OCI-LY1 (cell line): ENCODE measurements around the gene IDH2.

Experiments
- EZH2 ChIP-seq: fragments of 200-600 bp; sonication (generic), shearing (Covaris generic); IDR thresholded peaks from 2 replicates; pipeline ENCODE4 v1.8.0; 2017; ENCODE audit warnings: borderline replicate concordance, mixed run types, mild to moderate bottlenecking, antibody characterized with exemption, low read length, moderate library complexity, mixed read lengths
- TF ChIP-seq, protein P1 (sequence below): fragments of 200-600 bp; sonication (generic), shearing (Covaris generic); IDR thresholded peaks from 2 replicates; pipeline ENCODE4 v1.5.1; 2017; ENCODE audit warnings: mild to moderate bottlenecking, antibody characterized with exemption, low read length, moderate library complexity, mixed read lengths

DNA sequence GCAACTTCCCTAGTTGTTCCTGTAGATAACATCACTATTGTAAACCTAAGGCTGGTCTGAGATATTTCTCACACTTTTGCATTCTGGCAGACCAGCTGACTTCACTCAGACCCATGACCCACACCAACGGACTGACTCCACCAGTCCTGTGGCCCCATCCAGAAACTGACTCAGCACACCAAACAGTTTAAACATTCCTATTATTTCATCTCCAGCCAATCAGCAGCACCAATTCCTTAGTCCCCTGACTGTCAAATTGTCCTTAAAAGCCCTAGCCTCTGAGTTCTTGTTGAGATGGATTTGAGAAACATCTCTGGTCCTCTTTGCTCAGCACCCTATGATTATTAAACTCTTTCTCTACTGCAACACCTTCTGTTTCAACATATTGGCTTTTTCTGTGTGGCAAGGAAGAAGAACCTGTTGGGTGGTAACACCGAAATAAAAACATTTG, 12.2 kb upstream of the IDH2 start:
- TF ChIP-seq, protein P1, sequence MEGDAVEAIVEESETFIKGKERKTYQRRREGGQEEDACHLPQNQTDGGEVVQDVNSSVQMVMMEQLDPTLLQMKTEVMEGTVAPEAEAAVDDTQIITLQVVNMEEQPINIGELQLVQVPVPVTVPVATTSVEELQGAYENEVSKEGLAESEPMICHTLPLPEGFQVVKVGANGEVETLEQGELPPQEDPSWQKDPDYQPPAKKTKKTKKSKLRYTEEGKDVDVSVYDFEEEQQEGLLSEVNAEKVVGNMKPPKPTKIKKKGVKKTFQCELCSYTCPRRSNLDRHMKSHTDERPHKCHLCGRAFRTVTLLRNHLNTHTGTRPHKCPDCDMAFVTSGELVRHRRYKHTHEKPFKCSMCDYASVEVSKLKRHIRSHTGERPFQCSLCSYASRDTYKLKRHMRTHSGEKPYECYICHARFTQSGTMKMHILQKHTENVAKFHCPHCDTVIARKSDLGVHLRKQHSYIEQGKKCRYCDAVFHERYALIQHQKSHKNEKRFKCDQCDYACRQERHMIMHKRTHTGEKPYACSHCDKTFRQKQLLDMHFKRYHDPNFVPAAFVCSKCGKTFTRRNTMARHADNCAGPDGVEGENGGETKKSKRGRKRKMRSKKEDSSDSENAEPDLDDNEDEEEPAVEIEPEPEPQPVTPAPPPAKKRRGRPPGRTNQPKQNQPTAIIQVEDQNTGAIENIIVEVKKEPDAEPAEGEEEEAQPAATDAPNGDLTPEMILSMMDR = no peak
- no peak for TF ChIP-seq EZH2
